GM12878 (cell line): Measurements from ENCODE around the gene LIMS1. TPM values are rescaled to one million over a fixed set of nuclear protein-coding genes. Genes with fewer than 3 reads are reported as not detected.
"Not testable (repeated sequence)": the region's sequence is repeated elsewhere in the genome, so short reads cannot be mapped to it uniquely, and the experiment has no call there.

Source experiments
- ATAC-seq: fragments of 200-7000 bp; cut with Tn5 transposase; 3 replicates; pipeline ENCODE4 v1.9.1; 2020; ENCODE audit warnings: mild to moderate bottlenecking, moderate library complexity
- BruUV-seq: library from RNA; stranded (reverse); fragments of 400-500 nt; replicated peaks from 2 replicates; lab custom pipeline; 2021; lab: Mats Ljungman, UMichigan
- CTCF ChIA-PET: fragments of 300-600 bp; sonication (Branson Sonifier 250); formaldehyde crosslinking; extraction: SDS; loops from one replicate; lab custom pipeline; 2021; ENCODE audit warnings: inconsistent platforms; lab: Yijun Ruan, JAX
- POLR2A ChIA-PET: fragments of 350-600 bp; formaldehyde crosslinking; extraction: SDS; loops from one replicate; lab custom pipeline; 2021; ENCODE audit warnings: inconsistent platforms; lab: Charles Lee
- RAD21 ChIA-PET: fragments of 300-600 bp; sonication (Branson Sonifier 250); formaldehyde crosslinking; loops from one replicate; lab custom pipeline; 2023; ENCODE audit warnings: antibody characterized with exemption; ENCODE audit not compliant: unreplicated experiment; lab: Charles Lee
- SMC1A ChIA-PET: fragments of 300-600 bp; sonication (Branson Sonifier 250); formaldehyde crosslinking; loops from one replicate; lab custom pipeline; 2023; ENCODE audit not compliant: unreplicated experiment, uncharacterized antibody; lab: Charles Lee
- DNase-seq: peaks from one replicate; pipeline ENCODE4 v3.0.0-alpha.2; 2011; ENCODE audit warnings: low read depth, low spot score
- FAIRE-seq: peaks from 3 replicates; lab custom pipeline; 2011; peaks lifted over from hg19 to GRCh38; lab: Jason Lieb, UNC
- H2AFZ ChIP-seq: 2 replicates; pipeline ENCODE4 v1.6.0; 2011; ENCODE audit warnings: low read depth, low read length, control low read depth; ENCODE audit not compliant: control insufficient read depth
- H3K27ac ChIP-seq: 2 replicates; pipeline ENCODE4 v1.5.1; 2011; ENCODE audit warnings: control low read depth; ENCODE audit not compliant: control insufficient read depth, insufficient read depth
- H3K27me3 ChIP-seq, 2 experiments: replicated peaks in 1 of 2; 2 replicates each; pipeline versions ENCODE4 v1.6.0 to v1.6.1; 2011; ENCODE audit warnings: low read length in 1 of 2; ENCODE audit not compliant: control insufficient read depth in 2 of 2, insufficient read depth in 2 of 2
- H3K36me3 ChIP-seq, 2 experiments: 2 replicates each; pipeline ENCODE4 v1.5.1; 2011; ENCODE audit warnings: low read length in 1 of 2; ENCODE audit not compliant: control insufficient read depth in 2 of 2, insufficient read depth in 2 of 2
- H3K4me1 ChIP-seq: 2 replicates; pipeline ENCODE4 v1.6.1; 2011; ENCODE audit warnings: mild to moderate bottlenecking, low read length, moderate library complexity, mixed read lengths; ENCODE audit not compliant: control insufficient read depth, insufficient read depth
- H3K4me2 ChIP-seq: 2 replicates; pipeline ENCODE4 v1.6.0; 2011; ENCODE audit warnings: control low read depth; ENCODE audit not compliant: control insufficient read depth, insufficient read depth
- H3K4me3 ChIP-seq: fragments of 200-600 bp; sonication (generic); 2 replicates; pipeline ENCODE4 v1.5.1; 2016
- H3K79me2 ChIP-seq: 2 replicates; pipeline ENCODE4 v1.6.0; 2011; ENCODE audit warnings: low read length; ENCODE audit not compliant: control insufficient read depth, insufficient read depth
- H3K9ac ChIP-seq: 2 replicates; pipeline ENCODE4 v1.8.0; 2011; ENCODE audit warnings: low read length, control low read depth, mixed read lengths; ENCODE audit not compliant: control insufficient read depth, insufficient read depth
- H3K9me3 ChIP-seq: replicated peaks from 3 replicates; pipeline ENCODE4 v1.5.1; 2011; ENCODE audit warnings: mild to moderate bottlenecking, low read length; ENCODE audit not compliant: control insufficient read depth, insufficient read depth
- H4K20me1 ChIP-seq: 2 replicates; pipeline ENCODE4 v1.6.0; 2011; ENCODE audit not compliant: control insufficient read depth, insufficient read depth
- SP1 ChIP-seq: IDR thresholded peaks from one replicate; pipeline ENCODE4 v1.6.1; 2011; ENCODE audit warnings: low read depth, low read length
- TCF12 ChIP-seq: IDR thresholded peaks from 2 replicates; pipeline ENCODE4 v1.6.1; 2011; ENCODE audit warnings: low read depth, mild to moderate bottlenecking, low read length
- WGBS: methylation state at CpG from one replicate; pipeline ENCODE4 v1.1.6; 2016; ENCODE audit warnings: low lambda C conversion rate; ENCODE audit not compliant: insufficient replicate concordance, insufficient coverage; ENCODE audit errors: missing lambda C conversion rate; 5-methylcytosine and 5-hydroxymethylcytosine counted together
- in situ Hi-C: fragments of 300-500 bp; cut with MboI; formaldehyde crosslinking; loops from 9 replicates; pipeline ENCODE4 v1.14.3; 2018; ENCODE audit warnings: mixed read lengths
- intact Hi-C: fragments of 100-400 bp; cut with micrococcal nuclease; formaldehyde crosslinking; loops from one replicate; pipeline ENCODE4 v1.14.2; 2022; ENCODE audit not compliant: unreplicated experiment
- polyA plus RNA-seq, 11 experiments: library from polyadenylated mRNA; depleted of rRNA in 4 of 11; unstranded in 6 of 11; stranded (reverse) in 5 of 11; fragments of >200 nt; fragmentation: Nextera tagmentation in 4 of 11; fragmentation: Illumina TruSeq in 1 of 11; extraction: Ambion mirVana in 4 of 11; extraction: Trizol in 1 of 11; gene quantifications; 1 replicate in 1 of 11; 2 replicates in 10 of 11; pipeline versions ENCODE4 v1.2.1 to v1.2.3, GENCODE V29; 2011 to 2016; ENCODE audit warnings: inconsistent platforms in 2 of 11, missing spikeins in 2 of 11, low read depth in 1 of 11
- total RNA-seq, 4 experiments: library from RNA; depleted of rRNA in 3 of 4; stranded (reverse); fragments of >200 nt in 3 of 4; fragmentation: Illumina TruSeq in 1 of 4; extraction: Trizol in 1 of 4; gene quantifications; 2 replicates each; pipeline versions ENCODE4 v1.2.1 to v1.2.3, GENCODE V29; 2013 to 2021

LIMS1 gene
- total and polyA plus RNA-seq, 10 of the 15 experiments (the other 5 are each of a cell fraction or from before 2014, with no cell fraction given) = 15.7 to 98.1 (median 43.9) TPM

GRCh38 chr2:108662207-108662612, 127.9 kb downstream of the LIMS1 start (continued):
- TF ChIP-seq TCF12 (0 out of 2 replicates have a peak, but pooled peaks have one; percentile 12), SP1 (peak; percentile 11)

- H2AFZ ChIP-seq, in situ Hi-C loops, H3K4me3 ChIP-seq, DNase-seq, H3K27ac ChIP-seq, FAIRE-seq, H3K4me2 ChIP-seq, H3K9ac ChIP-seq, H3K9me3 ChIP-seq, intact Hi-C loops, H3K36me3 ChIP-seq, BruUV-seq, H3K27me3 ChIP-seq, H4K20me1 ChIP-seq, H3K4me1 ChIP-seq, ATAC-seq, POLR2A ChIA-PET, H3K79me2 ChIP-seq: not testable (repeated sequence)
- WGBS = 71% methylated on average over 2 of the region's 2 CpGs
- ChIA-PET CTCF (interaction anchor here (4.9 kb wide), 1 partner anchor 27 kb away, joined by 25 read pairs; no protein-coding TSS in a partner anchor), SMC1A (interaction anchor here (2.2 kb wide), 1 partner anchor 26 kb away, joined by 8 read pairs; no protein-coding TSS in a partner anchor), RAD21 (interaction anchor here (3.3 kb wide), 1 partner anchor 26 kb away, joined by 14 read pairs; no protein-coding TSS in a partner anchor)
These were observed 129.1 kb downstream of the LIMS1 start for GRCh38 chr2:108663346-108663745.

- in situ Hi-C loops, H3K79me2 ChIP-seq, H2AFZ ChIP-seq, H3K4me3 ChIP-seq, H3K27ac ChIP-seq, intact Hi-C loops, POLR2A ChIA-PET, FAIRE-seq, H3K36me3 ChIP-seq, H3K9me3 ChIP-seq, H3K4me2 ChIP-seq, H3K27me3 ChIP-seq, H3K9ac ChIP-seq, H3K4me1 ChIP-seq, H4K20me1 ChIP-seq, DNase-seq, BruUV-seq: not testable (repeated sequence)
- WGBS = 22% methylated on average over 3 of the region's 3 CpGs
- RAD21 ChIA-PET = interaction anchor here (0.7 to 3.3 kb wide), 2 partner anchors 13 to 27 kb away, joined by 3 to 14 read pairs; no protein-coding TSS in a partner anchor
- CTCF ChIA-PET = interaction anchor here (4.9 kb wide), 1 partner anchor 27 kb away, joined by 25 read pairs; no protein-coding TSS in a partner anchor
- SMC1A ChIA-PET = interaction anchor here (0.5 to 2.2 kb wide), 3 partner anchors 27 to 131 kb away, joined by 3 to 8 read pairs (median 4); no protein-coding TSS in a partner anchor
- peak; percentile 9; the same call in 1 of the 3 replicates for ATAC-seq
These were observed 129.8 kb downstream of the LIMS1 start for GRCh38 chr2:108664089-108664488.

GRCh38 chr2:108664979-108665378, 130.7 kb downstream of the LIMS1 start:
- ChIA-PET CTCF (interaction anchor here (4.9 kb wide), 1 partner anchor 28 kb away, joined by 25 read pairs; no protein-coding TSS in a partner anchor), SMC1A (interaction anchor here (1.0 to 2.2 kb wide), 2 partner anchors 24 to 28 kb away, joined by 3 to 8 read pairs; no protein-coding TSS in a partner anchor), POLR2A (interaction anchor here (1.1 kb wide), 1 partner anchor 27 kb away, joined by 3 read pairs; no protein-coding TSS in a partner anchor), RAD21 (interaction anchor here (1.0 to 3.3 kb wide), 2 partner anchors 28 to 44 kb away, joined by 3 to 14 read pairs; no protein-coding TSS in a partner anchor)
- H3K36me3 ChIP-seq, H3K4me2 ChIP-seq, DNase-seq, H2AFZ ChIP-seq, H3K9me3 ChIP-seq, BruUV-seq, H3K27me3 ChIP-seq, in situ Hi-C loops, ATAC-seq, FAIRE-seq, H3K4me1 ChIP-seq, H3K9ac ChIP-seq, H3K27ac ChIP-seq, H3K4me3 ChIP-seq, H4K20me1 ChIP-seq, H3K79me2 ChIP-seq, intact Hi-C loops: not testable (repeated sequence)
- 100% methylated on average over 1 of the region's 1 CpG for WGBS
